Fibroblast of the conjunctiva (primary cell): ENCODE data around the gene GGCT.
"Not testable (repeated sequence)": the region's sequence is repeated elsewhere in the genome, so short reads cannot be mapped to it uniquely, and the experiment has no call there.

Experiments used
- DNase-seq: peaks from one replicate; pipeline ENCODE4 v3.0.0-alpha.2; 2010; ENCODE audit warnings: low read depth

Gene GGCT

GRCh38 chr7:30515761-30516160 lies 11.1 kb upstream of the GGCT start:
- no peak for DNase-seq

GRCh38 chr7:30514776-30515175 lies 10.1 kb upstream of the GGCT start:
- no peak for DNase-seq

GRCh38 chr7:30514177-30514576 lies 9.5 kb upstream of the GGCT start:
- no peak for DNase-seq

- DNase-seq, result no peak
Observed at GRCh38 chr7:30513762-30514161, 9.1 kb upstream of the GGCT start.

- DNase-seq, result no peak
Observed at GRCh38 chr7:30511973-30512662, 7.5 kb upstream of the GGCT start.

GRCh38 chr7:30511494-30511893 lies 6.9 kb upstream of the GGCT start:
- DNase-seq, result no peak

GRCh38 chr7:30510124-30511075 lies 5.8 kb upstream of the GGCT start:
- DNase-seq, result peak; percentile 30

- DNase-seq, result not testable (repeated sequence)
Observed at GRCh38 chr7:30509171-30509857, 4.7 kb upstream of the GGCT start.

- not testable (repeated sequence) for DNase-seq
Observed at GRCh38 chr7:30507346-30507900, 2.8 kb upstream of the GGCT start.

GRCh38 chr7:30505174-30505697 lies 607 bp upstream of the GGCT start:
- DNase-seq, result no peak

- no peak for DNase-seq
Observed at GRCh38 chr7:30503274-30504212, 1.1 kb downstream of the GGCT start.

GRCh38 chr7:30502470-30503251 lies 2.0 kb downstream of the GGCT start:
- DNase-seq, result no peak

- DNase-seq, result no peak
Observed at GRCh38 chr7:30501264-30501663, 3.4 kb downstream of the GGCT start.

- DNase-seq, result no peak
Observed at GRCh38 chr7:30493228-30493627, 11.4 kb downstream of the GGCT start.

GRCh38 chr7:30491417-30491816 lies 13.2 kb downstream of the GGCT start:
- no peak for DNase-seq

GRCh38 chr7:30487371-30487770 lies 17.3 kb downstream of the GGCT start:
- DNase-seq, result no peak

- no peak for DNase-seq
Observed at GRCh38 chr7:30485667-30486066, 19.0 kb downstream of the GGCT start.

- DNase-seq, result not testable (repeated sequence)
Observed at GRCh38 chr7:30481416-30481815, 23.2 kb downstream of the GGCT start.

GRCh38 chr7:30479202-30480120 lies 25.2 kb downstream of the GGCT start:
- no peak for DNase-seq
